Brain microvascular endothelial cell (primary cell): ENCODE measurements around the gene SNTG2.
A peak's percentile ranks its signal among the peaks of the same experiment; 100 is the strongest.

Experiments
- DNase-seq: peaks from one replicate; pipeline ENCODE4 v3.0.0-alpha.2; 2020
- H3K27ac ChIP-seq: fragments of 250-450 bp; sonication (Bioruptor Pico); 2 replicates; pipeline ENCODE4 v1.5.1; 2020; ENCODE audit warnings: mild to moderate bottlenecking, moderate library complexity
- H3K27me3 ChIP-seq: fragments of 250-450 bp; sonication (Bioruptor Pico); replicated peaks from 2 replicates; pipeline ENCODE4 v1.5.1; 2020; ENCODE audit warnings: mild to moderate bottlenecking
- H3K36me3 ChIP-seq: fragments of 250-450 bp; sonication (Bioruptor Pico); replicated peaks from 2 replicates; pipeline ENCODE4 v1.5.1; 2020; ENCODE audit warnings: mild to moderate bottlenecking
- H3K4me3 ChIP-seq: 2 replicates; pipeline ENCODE4 v1.5.1; 2011; ENCODE audit warnings: low read depth, mild to moderate bottlenecking, control low read depth, low read length, moderate library complexity
- CTCF ChIP-seq: IDR thresholded peaks from 2 replicates; pipeline ENCODE4 v1.5.1; 2011; ENCODE audit warnings: low read depth, mild to moderate bottlenecking, moderate library complexity, low read length, control low read depth, inconsistent platforms; ENCODE audit errors: missing control alignments
- in situ Hi-C: cut with HindIII; loops from 2 replicates; pipeline ENCODE4 v1.10.0; 2017; ENCODE audit warnings: low sequenced_read_pairs, low pct_ligation_motif_present

Gene SNTG2

GRCh38 chr2:1231466-1232063 is 280.9 kb downstream of the SNTG2 start:
- Histone ChIP-seq H3K4me3 (no peak overlapping the region), H3K36me3 (no peaks in the 10 kb centered on the region), H3K27ac (no peak overlapping the region), H3K27me3 (no peaks in the 10 kb centered on the region)
- TF ChIP-seq CTCF, result no peak
- no peak for DNase-seq
- in situ Hi-C loops, result no loop called here

- H3K4me3 ChIP-seq, result no peak overlapping the region
- in situ Hi-C loops, result no loop called here
- H3K36me3 ChIP-seq, result no peaks in the 10 kb centered on the region
- no peak for TF ChIP-seq CTCF
- H3K27ac ChIP-seq, result peak overlapping the region; percentile 89
- peak; percentile 89 for DNase-seq
- H3K27me3 ChIP-seq, result no peaks in the 10 kb centered on the region
Observed at GRCh38 chr2:1233281-1233680, 282.6 kb downstream of the SNTG2 start.

GRCh38 chr2:1234731-1235308 is 284.2 kb downstream of the SNTG2 start:
- Histone ChIP-seq H3K4me3 (no peak overlapping the region), H3K27me3 (no peaks in the 10 kb centered on the region), H3K27ac (peak overlapping the region; percentile 89), H3K36me3 (no peaks in the 10 kb centered on the region)
- no peak for TF ChIP-seq CTCF
- in situ Hi-C loops, result no loop called here
- peak; percentile 99 for DNase-seq

GRCh38 chr2:1235806-1236205 is 285.2 kb downstream of the SNTG2 start:
- H3K4me3 ChIP-seq, result no peak overlapping the region
- in situ Hi-C loops, result no loop called here
- H3K27ac ChIP-seq, result peak overlapping the region; percentile 87
- H3K36me3 ChIP-seq, result no peaks in the 10 kb centered on the region
- peak; percentile 60 for DNase-seq
- no peak for TF ChIP-seq CTCF
- no peaks in the 10 kb centered on the region for H3K27me3 ChIP-seq

- Histone ChIP-seq H3K4me3 (no peak overlapping the region), H3K27me3 (no peaks in the 10 kb centered on the region), H3K27ac (peak overlapping the region; percentile 87), H3K36me3 (no peaks in the 10 kb centered on the region)
- in situ Hi-C loops, result no loop called here
- DNase-seq, result peak; percentile 57
- no peak for TF ChIP-seq CTCF
Observed at GRCh38 chr2:1236606-1237005, 286.0 kb downstream of the SNTG2 start.

- no peak overlapping the region for H3K4me3 ChIP-seq
- no peak for DNase-seq
- TF ChIP-seq CTCF, result no peak
Observed at GRCh38 chr2:1237783-1238182, 287.1 kb downstream of the SNTG2 start.

More at GRCh38 chr2:1237783-1238182, 287.1 kb downstream of the SNTG2 start:
- Histone ChIP-seq H3K27ac (no peak overlapping the region), H3K36me3 (no peaks in the 10 kb centered on the region), H3K27me3 (no peaks in the 10 kb centered on the region)
- in situ Hi-C loops, result no loop called here
